DMS114 treated with DMSO at 0.1 percent for 48 hours (cell line): Measurements from ENCODE around the gene COX7A1.
"Not testable (repeated sequence)": the region's sequence is repeated elsewhere in the genome, so short reads cannot be mapped to it uniquely, and the experiment has no call there.

Experiments used
- DNase-seq: peaks from one replicate; lab custom pipeline; 2025; ENCODE audit not compliant: unreplicated experiment; lab: John Stamatoyannopoulos, UW

The COX7A1 gene

GRCh38 chr19:36142046-36142445, 10.2 kb downstream of the COX7A1 start:
- DNase-seq: no peak

GRCh38 chr19:36141039-36141927, 11.0 kb downstream of the COX7A1 start:
- DNase-seq: peak; percentile 66

- DNase-seq: peak; percentile 59
Measured at GRCh38 chr19:36140304-36141038, 11.8 kb downstream of the COX7A1 start.

- peak; percentile 94 for DNase-seq
Measured at GRCh38 chr19:36139473-36140303, 12.6 kb downstream of the COX7A1 start, which contains the start of gene CAPNS1. Gene CAPNS1 (plus strand): TSS chr19:36140066. CDS start chr19:36141012, 946 bp downstream.

- no peak for DNase-seq
Measured at GRCh38 chr19:36139120-36139472, 13.2 kb downstream of the COX7A1 start.

GRCh38 chr19:36136964-36137686, 15.1 kb downstream of the COX7A1 start:
- no peak for DNase-seq

- not testable (repeated sequence) for DNase-seq
Measured at GRCh38 chr19:36134867-36135266, 17.4 kb downstream of the COX7A1 start.

- not testable (repeated sequence) for DNase-seq
Measured at GRCh38 chr19:36131221-36131620, 21.0 kb downstream of the COX7A1 start.

GRCh38 chr19:36128392-36128736, 23.9 kb downstream of the COX7A1 start:
- DNase-seq: no peak

GRCh38 chr19:36125557-36125956, 26.7 kb downstream of the COX7A1 start:
- DNase-seq: no peak

GRCh38 chr19:36121486-36122124, 30.6 kb downstream of the COX7A1 start:
- no peak for DNase-seq

- DNase-seq: no peak
Measured at GRCh38 chr19:36120984-36121358, 31.3 kb downstream of the COX7A1 start.

GRCh38 chr19:36120092-36120983, 31.9 kb downstream of the COX7A1 start:
- DNase-seq: no peak

- no peak for DNase-seq
Measured at GRCh38 chr19:36116344-36116637, 36.0 kb downstream of the COX7A1 start.

GRCh38 chr19:36115453-36116343, 36.5 kb downstream of the COX7A1 start, which contains the start of gene TBCB:
Gene TBCB (plus strand): TSS chr19:36115468. CDS start chr19:36115561, 93 bp downstream.
- no peak for DNase-seq

GRCh38 chr19:36114721-36115452, 37.4 kb downstream of the COX7A1 start, which contains the start of gene POLR2I:
Gene POLR2I (minus strand): TSS chr19:36114875. CDS start chr19:36114856, 19 bp downstream.
- DNase-seq: peak; percentile 99

GRCh38 chr19:36113894-36114720, 38.1 kb downstream of the COX7A1 start:
- no peak for DNase-seq
